Measurements from ENCODE around the gene TSPAN9.

DNA sequence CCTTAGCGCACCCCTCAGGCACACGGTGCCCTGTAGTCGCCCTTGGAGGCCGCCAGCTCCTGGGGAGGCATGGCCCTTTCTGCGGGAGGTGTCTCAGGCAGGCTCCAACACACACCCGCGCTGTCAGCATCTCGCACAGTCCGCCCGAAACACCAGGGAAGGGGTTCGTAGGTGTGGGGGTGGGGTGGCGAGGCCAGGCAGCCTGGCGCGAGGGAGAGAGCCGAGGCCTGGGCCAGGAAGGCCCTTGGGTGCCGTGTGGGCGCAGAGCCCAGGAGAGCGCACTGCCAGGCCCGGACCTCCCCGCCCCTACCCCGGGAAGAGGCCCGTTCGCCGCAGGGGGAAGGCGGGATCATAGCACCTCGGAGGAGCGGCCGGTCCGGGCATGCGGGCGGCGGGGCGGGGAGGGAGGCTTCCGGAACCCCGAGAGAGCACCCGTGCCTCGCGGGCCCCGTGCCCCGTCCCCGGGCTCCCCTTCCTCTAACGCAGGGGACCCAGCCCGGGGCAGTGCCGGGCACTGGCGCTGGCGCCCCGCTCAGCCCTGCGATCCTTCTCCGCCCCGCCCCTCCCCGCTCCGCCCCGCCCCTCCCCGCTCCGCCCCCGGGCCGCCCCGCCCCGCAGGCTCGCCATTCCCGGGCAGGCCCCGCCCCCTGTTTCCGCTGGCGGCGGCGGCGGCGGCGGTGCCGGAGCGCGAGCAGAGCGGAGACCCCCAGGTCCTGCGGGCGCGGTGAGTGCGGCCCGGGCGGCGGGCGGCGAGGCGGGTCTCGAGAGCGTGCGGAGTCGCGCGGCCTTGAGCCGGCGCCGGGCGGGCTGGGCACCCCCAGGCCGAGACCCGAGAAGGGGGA is at the start of gene TSPAN9:
- TF ChIP-seq, protein P1, sequence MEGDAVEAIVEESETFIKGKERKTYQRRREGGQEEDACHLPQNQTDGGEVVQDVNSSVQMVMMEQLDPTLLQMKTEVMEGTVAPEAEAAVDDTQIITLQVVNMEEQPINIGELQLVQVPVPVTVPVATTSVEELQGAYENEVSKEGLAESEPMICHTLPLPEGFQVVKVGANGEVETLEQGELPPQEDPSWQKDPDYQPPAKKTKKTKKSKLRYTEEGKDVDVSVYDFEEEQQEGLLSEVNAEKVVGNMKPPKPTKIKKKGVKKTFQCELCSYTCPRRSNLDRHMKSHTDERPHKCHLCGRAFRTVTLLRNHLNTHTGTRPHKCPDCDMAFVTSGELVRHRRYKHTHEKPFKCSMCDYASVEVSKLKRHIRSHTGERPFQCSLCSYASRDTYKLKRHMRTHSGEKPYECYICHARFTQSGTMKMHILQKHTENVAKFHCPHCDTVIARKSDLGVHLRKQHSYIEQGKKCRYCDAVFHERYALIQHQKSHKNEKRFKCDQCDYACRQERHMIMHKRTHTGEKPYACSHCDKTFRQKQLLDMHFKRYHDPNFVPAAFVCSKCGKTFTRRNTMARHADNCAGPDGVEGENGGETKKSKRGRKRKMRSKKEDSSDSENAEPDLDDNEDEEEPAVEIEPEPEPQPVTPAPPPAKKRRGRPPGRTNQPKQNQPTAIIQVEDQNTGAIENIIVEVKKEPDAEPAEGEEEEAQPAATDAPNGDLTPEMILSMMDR (conservative IDR thresholded peaks at IDR 0.05) = no peak
- TF ChIP-seq EZH2 (IDR thresholded peaks at IDR 0.05; ENCODE audit: low read depth) = no peak
